Measurements from ENCODE around the gene DR1.

GRCh38 chr1:93360111-93360510, 14.4 kb downstream of the DR1 start:
- TF ChIP-seq GATA2 (IDR thresholded peaks at IDR 0.05; ENCODE audit: low read depth, low read length): no peak
- no peak for TF ChIP-seq GATA3 (IDR thresholded peaks at IDR 0.05; ENCODE audit: low read depth, low read length)
